GM12891 (cell line): Measurements from ENCODE around the gene GPC5.

Experiments used
- POLR2A ChIP-seq: IDR thresholded peaks from 2 replicates; pipeline ENCODE4 v1.6.1; 2011; ENCODE audit warnings: low read depth, low read length, control low read depth
- POLR2AphosphoS5 ChIP-seq: IDR thresholded peaks from 2 replicates; pipeline ENCODE4 v1.6.1; 2011; ENCODE audit warnings: low read depth, low read length, control low read depth
- POU2F2 ChIP-seq: IDR thresholded peaks from 2 replicates; pipeline ENCODE4 v1.6.1; 2011; ENCODE audit warnings: low read depth, mild to moderate bottlenecking, control low read depth, low read length, moderate library complexity
- SPI1 ChIP-seq: IDR thresholded peaks from 2 replicates; pipeline ENCODE4 v1.6.1; 2011; ENCODE audit warnings: low read depth, low read length, control low read depth
- TAF1 ChIP-seq: IDR thresholded peaks from 2 replicates; pipeline ENCODE4 v1.6.1; 2011; ENCODE audit warnings: low read depth, low read length, control low read depth

GRCh38 chr13:92224825-92225224 is 826.4 kb downstream of the GPC5 start:
- no peak for TF ChIP-seq POLR2AphosphoS5
- no peak for TF ChIP-seq SPI1
- TF ChIP-seq TAF1 = no peak
- no peak for TF ChIP-seq POLR2A
- no peak for TF ChIP-seq POU2F2
